Forelimb muscle (tissue), 1 donor: Measurements from ENCODE around the gene GASK1B. TPM values are rescaled to one million over a fixed set of nuclear protein-coding genes. Genes with fewer than 3 reads are reported as not detected.

Experiments used
- DNase-seq: peaks from one replicate; pipeline ENCODE4 v3.0.0-alpha.2; 2013; ENCODE audit warnings: low read depth
- polyA plus RNA-seq: library from polyadenylated mRNA; unstranded; fragments of 120-200 nt; gene quantifications from one replicate; pipeline ENCODE4 v1.2.1, GENCODE V29; 2013; ENCODE audit not compliant: insufficient read length

GASK1B gene
- polyA plus RNA-seq, 1 donor = 46.4 TPM

DNA sequence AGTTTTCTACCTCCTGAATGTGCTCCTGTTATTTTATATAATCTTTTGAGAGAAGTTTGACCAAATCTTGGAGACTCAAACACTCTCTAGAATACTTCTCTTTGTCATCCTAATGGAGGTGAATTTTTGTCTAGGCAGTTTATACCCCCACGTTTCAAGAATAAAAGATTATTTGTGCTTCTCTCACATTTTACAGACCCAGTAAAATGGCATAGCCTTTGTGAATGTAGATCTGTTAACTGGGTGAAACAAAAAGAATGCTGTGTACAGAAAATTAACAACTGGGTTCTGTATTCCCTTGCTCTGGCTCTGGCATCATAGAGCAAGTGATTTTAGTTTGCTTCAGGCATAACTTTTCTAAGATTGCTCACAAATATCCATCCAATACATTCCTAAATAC, 26.1 kb downstream of the GASK1B start:
- no peak for DNase-seq

DNA sequence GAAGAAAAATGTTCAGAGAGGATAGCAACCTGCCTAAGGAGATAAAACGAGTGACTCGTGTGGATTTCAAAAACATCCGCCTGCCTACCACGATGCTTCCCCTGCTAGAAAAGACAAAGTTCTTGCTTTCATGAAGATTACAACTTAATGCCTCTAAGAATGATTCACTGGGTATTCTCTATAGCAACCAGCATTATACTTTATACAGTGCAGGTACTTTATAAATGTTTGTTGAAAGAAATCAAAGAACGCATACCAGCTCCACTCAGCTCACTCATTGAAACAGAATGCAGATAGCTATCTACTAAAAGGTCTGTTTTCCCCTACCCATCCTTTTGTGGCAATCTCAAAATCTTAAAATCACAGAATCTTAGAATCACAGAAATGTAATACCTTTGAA, 33.7 kb downstream of the GASK1B start:
- no peak for DNase-seq

DNA sequence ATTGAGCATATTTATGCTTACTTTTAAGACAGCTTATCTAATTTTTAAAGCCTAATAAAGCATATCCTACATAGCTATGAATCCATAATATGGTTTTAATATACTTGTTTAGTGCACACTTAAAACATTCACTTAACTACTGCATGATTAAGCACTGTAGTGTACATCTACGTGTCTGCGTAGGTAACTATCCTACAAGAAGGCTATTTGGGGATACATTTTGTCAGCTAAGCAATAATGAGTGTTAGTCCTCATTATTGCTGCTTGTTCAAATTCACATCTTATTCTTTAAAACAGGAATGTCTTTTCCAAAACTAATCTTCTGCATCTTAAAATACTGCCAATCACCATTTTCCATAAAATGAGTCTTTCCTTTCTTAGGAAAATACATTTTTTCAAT, 38.6 kb downstream of the GASK1B start:
- DNase-seq = no peak

DNA sequence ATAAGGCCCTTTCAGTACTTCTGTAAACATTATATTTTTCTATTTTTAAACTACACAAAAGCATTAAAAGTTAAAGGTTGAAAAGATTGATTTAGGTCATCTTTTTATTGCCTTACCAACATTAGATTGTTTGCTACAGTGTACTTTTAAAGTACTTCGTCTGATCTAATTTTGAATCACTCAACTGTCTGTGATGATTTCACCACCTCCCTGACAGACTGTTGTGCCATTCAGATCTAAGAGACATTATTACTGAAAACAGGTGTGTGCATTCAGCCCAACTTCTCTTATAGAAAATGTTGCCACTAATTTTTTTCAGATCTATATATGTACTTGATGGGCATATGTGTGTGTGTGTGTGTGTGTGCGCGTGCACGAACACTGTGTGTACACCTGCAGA, 39.3 kb downstream of the GASK1B start:
- DNase-seq = no peak

DNA sequence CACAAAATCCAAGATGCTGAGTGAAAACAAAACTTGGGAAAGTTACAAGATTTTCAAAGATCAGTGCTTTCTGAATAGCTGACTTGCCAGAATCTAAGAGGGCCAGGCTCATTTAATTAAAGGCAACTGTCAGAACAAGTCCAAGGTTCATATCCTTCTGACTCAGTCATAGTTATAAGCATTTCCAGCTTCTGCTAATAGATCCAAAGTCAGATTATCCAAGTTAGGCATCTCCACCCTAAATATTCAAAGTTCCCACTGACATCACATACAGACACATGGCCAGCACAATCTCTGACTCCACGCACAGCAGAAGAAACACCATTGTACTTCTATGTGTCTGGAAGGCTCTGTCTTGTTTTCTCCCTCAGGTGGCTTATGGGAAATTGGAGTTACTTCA, 41.8 kb downstream of the GASK1B start:
- peak; percentile 84 for DNase-seq

DNA sequence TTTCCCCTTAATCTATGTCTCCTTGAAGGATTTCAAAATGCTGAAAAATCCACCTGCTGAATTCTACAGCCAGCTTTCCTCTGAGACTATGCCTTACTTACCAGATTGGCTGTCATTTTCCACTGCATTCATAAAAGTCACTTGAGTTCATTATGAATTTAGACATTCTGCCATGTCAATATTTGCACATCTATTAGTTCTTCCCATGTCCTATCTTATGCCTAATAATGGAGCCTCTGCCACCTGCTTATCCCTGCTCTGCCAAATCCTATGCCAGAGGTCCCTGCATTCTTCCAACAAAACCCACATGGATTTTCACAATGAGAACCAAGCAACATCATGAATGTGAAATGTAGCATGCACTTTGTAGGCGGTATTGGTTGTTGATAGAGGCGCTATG, 42.6 kb downstream of the GASK1B start:
- no peak for DNase-seq

DNA sequence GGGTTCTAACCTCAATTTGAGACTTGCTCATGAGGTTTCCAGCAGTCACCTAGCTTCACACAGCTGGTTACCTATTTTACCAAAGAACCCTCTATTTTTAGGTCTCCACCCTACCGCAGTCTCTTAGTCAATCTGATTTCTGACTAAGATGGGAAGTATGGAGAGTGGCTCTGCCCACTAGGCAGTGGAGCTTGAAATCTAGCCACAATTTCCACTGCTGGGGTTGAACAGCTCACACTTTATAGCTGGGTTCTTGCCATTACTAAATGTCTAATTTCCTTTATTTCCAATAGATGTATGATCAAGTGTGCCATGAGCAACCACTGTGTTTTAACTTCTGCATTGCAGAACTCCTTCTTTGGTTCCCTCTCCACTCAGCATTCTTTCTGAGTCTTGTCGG, 43.1 kb downstream of the GASK1B start:
- no peak for DNase-seq

DNA sequence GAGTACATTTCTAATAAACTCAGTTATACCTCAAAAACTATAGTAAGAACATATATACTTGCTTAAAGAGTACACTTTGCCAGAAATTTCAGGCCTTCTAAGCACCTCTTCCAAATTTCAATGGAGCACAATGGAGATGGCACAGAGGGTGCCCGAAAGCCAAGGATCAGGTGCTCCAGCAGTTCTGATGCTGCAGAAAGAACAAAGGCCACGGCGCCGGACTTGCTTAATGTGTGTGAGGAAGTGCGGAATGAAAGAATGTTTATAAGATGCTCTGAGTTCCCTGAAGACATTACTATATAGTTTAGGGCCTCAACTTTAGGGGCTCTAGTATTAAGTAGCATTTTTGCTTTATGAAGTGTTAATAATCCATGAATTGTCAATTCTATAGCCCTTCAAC, 44.3 kb downstream of the GASK1B start:
- no peak for DNase-seq

DNA sequence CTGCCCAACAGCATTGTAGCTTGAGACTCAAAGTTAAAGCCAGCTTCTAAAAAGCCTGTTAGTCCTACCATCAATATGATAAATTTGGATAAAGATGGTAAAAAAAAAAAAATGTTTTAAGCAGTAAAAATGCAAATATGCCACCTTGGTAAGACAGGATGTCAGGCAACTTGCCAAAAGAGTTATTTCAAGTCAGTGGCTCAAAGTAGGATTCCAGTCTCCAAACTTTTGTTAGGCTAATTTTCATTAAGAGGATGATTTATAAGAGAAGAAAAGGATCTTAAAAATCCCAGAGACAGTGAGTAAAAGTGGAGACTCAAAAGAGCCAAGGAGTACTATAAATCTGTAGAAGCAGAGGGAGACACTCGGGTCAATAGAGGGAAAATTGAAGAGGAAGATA, 47.5 kb downstream of the GASK1B start:
- no peak for DNase-seq

Other genes with a start within 250 kb of the GASK1B start
- gene TMEM144, start 37.5 kb upstream of the GASK1B start, polyA plus RNA-seq = 2.9 TPM